HFF-Myc (cell line): Measurements from ENCODE around the gene BRIX1.
"Not testable (repeated sequence)": the region's sequence is repeated elsewhere in the genome, so short reads cannot be mapped to it uniquely, and the experiment has no call there.

ENCODE experiments used
- DNase-seq: peaks from one replicate; pipeline ENCODE4 v3.0.0-alpha.2; 2011; ENCODE audit warnings: low read depth; ENCODE audit errors: extremely low read depth
- H3K4me3 ChIP-seq: replicated peaks from 2 replicates; pipeline ENCODE4 v1.5.1; 2011; ENCODE audit warnings: low read depth, mild to moderate bottlenecking, control low read depth, low read length
- CTCF ChIP-seq: IDR thresholded peaks from 2 replicates; pipeline ENCODE4 v1.5.1; 2012; ENCODE audit warnings: mild to moderate bottlenecking, low read depth, low read length, control low read depth; ENCODE audit errors: missing control alignments

The BRIX1 gene

GRCh38 chr5:34905564-34905963 lies 9.9 kb upstream of the BRIX1 start:
- TF ChIP-seq CTCF = peak; percentile 43
- no peak for DNase-seq

GRCh38 chr5:34913072-34913471 lies 2.4 kb upstream of the BRIX1 start:
- peak overlapping the region; percentile 96 for H3K4me3 ChIP-seq
- TF ChIP-seq CTCF = no peak
- no peak for DNase-seq

More at GRCh38 chr5:34905564-34905963, 9.9 kb upstream of the BRIX1 start:
- no peak overlapping the region for H3K4me3 ChIP-seq

GRCh38 chr5:34914671-34915138 lies 806 bp upstream of the BRIX1 start:
- TF ChIP-seq CTCF = no peak
- no peak for DNase-seq
- H3K4me3 ChIP-seq = peak overlapping the region; percentile 96

GRCh38 chr5:34915856-34916192 lies 313 bp downstream of the BRIX1 start:
- no peak for TF ChIP-seq CTCF
- H3K4me3 ChIP-seq = peak overlapping the region; percentile 96
- no peak for DNase-seq

- peak overlapping the region; percentile 96 for H3K4me3 ChIP-seq
- TF ChIP-seq CTCF = no peak
- no peak for DNase-seq
Measured at GRCh38 chr5:34916518-34916917, 1.0 kb downstream of the BRIX1 start.

- TF ChIP-seq CTCF = no peak
- peak overlapping the region; percentile 96 for H3K4me3 ChIP-seq
- DNase-seq = no peak
Measured at GRCh38 chr5:34918025-34918424, 2.5 kb downstream of the BRIX1 start.

- DNase-seq = no peak
- H3K4me3 ChIP-seq = no peak overlapping the region
- no peak for TF ChIP-seq CTCF
Measured at GRCh38 chr5:34919077-34919476, 3.6 kb downstream of the BRIX1 start.

- not testable (repeated sequence) for DNase-seq
- H3K4me3 ChIP-seq = peak overlapping the region; percentile 4; the same call in 1 of the 2 replicates
Measured at GRCh38 chr5:34923256-34923655, 7.7 kb downstream of the BRIX1 start.
